ENCODE data around the gene IL1F10.

DNA sequence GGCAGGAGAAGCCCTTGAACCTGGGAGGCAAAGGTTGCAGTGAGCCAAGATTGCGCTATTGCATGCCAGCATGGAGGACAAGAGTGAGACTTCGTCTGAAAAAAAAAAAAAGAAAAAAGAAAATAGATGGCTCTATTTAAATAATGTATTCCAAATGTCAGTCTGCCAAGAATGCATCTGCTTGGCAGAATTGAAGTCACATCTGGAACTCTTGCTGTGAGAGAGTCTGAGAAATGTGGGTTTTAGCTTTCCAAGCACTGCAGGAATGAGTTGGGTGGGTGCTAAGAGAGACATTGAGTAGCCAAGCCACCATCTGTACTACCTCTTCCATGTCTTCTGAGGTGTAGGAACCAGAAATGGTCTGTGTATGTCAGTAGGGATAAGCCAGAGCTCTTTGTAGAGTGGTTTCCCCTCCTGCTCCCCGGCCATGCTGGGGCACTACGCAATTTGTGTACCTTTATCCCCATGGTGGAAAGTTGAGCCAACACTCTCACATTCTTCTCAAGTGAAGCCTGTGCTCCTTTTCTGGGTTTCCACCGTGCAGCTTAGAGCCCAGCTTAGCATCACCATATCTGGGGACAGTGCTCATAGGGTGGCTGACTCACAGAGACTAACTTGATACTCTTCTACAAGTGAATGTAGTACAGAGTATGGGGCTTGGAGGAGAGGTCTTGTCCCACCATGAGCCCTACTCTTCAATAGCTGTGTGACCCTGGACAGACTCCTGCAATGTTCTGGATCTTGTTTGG lies 25.3 kb downstream of the IL1F10 start:
- TF ChIP-seq RXRA (IDR thresholded peaks at IDR 0.05), result no peak
- TF ChIP-seq, protein P1, sequence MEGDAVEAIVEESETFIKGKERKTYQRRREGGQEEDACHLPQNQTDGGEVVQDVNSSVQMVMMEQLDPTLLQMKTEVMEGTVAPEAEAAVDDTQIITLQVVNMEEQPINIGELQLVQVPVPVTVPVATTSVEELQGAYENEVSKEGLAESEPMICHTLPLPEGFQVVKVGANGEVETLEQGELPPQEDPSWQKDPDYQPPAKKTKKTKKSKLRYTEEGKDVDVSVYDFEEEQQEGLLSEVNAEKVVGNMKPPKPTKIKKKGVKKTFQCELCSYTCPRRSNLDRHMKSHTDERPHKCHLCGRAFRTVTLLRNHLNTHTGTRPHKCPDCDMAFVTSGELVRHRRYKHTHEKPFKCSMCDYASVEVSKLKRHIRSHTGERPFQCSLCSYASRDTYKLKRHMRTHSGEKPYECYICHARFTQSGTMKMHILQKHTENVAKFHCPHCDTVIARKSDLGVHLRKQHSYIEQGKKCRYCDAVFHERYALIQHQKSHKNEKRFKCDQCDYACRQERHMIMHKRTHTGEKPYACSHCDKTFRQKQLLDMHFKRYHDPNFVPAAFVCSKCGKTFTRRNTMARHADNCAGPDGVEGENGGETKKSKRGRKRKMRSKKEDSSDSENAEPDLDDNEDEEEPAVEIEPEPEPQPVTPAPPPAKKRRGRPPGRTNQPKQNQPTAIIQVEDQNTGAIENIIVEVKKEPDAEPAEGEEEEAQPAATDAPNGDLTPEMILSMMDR (IDR thresholded peaks at IDR 0.05; ENCODE audit: low read depth, low read length, missing input control), result no peak

All from liver (tissue), 3 donors.